Activated naive CD4-positive, alpha-beta T cell treated with anti-CD3 and anti-CD28 coated beads, Interleukin-2, amount 50 U/mL, for 72 hours (primary cell): Measurements from ENCODE around the gene LDHD. TPM values are rescaled to one million over a fixed set of nuclear protein-coding genes. Genes with fewer than 3 reads are reported as not detected.

Experiments
- ATAC-seq, 2 donors: fragments of 150-1000 bp; cut with Tn5 transposase; 2 replicates each; pipeline ENCODE4 v1.10.0; 2021; ENCODE audit warnings: mild to moderate bottlenecking in 2 of 2, moderate library complexity in 2 of 2
- DNase-seq, 2 donors: peaks; one replicate each; pipeline ENCODE4 v3.0.0; 2021 to 2022; ENCODE audit warnings: low spot score in 2 of 2
- H3K27ac Mint-ChIP-seq, 2 donors: one replicate each; pipeline ENCODE4 v1.8.0; 2022; ENCODE audit warnings: mild to moderate bottlenecking in 2 of 2, mixed read lengths in 2 of 2
- H3K36me3 Mint-ChIP-seq, 2 donors: one replicate each; pipeline ENCODE4 v1.8.0; 2022; ENCODE audit warnings: mixed read lengths in 2 of 2
- H3K9me3 Mint-ChIP-seq, 2 donors: one replicate each; pipeline ENCODE4 v1.8.0; 2022; ENCODE audit warnings: mixed read lengths in 2 of 2
- total RNA-seq, 2 donors: library from RNA; stranded (reverse); gene quantifications; one replicate each; pipeline ENCODE4 v1.2.3, GENCODE V29; 2022

Gene LDHD
- total RNA-seq, 2 donors from 2014 or later, result 0.64 to 0.82 TPM

- H3K9me3 Mint-ChIP-seq, result peaks cover 9 to 12% of the 10 kb centered on the region in 2 donors
- peaks cover 5 to 16% of the 10 kb centered on the region in 2 donors for H3K36me3 Mint-ChIP-seq
- no peak for ATAC-seq
- H3K27ac Mint-ChIP-seq, result no peak overlapping the region
- DNase-seq, result peak in 1 of 2 donors; percentile 25
Measured at GRCh38 chr16:75121949-75122568, 5.5 kb upstream of the LDHD start.

- Mint-ChIP-seq H3K36me3 (peaks cover 5 to 14% of the 10 kb centered on the region in 2 donors), H3K27ac (no peak overlapping the region), H3K9me3 (peaks cover 9 to 12% of the 10 kb centered on the region in 2 donors)
- DNase-seq, result no peak
- ATAC-seq, result no peak
Measured at GRCh38 chr16:75120253-75120652, 3.7 kb upstream of the LDHD start.

GRCh38 chr16:75118943-75119539, 2.5 kb upstream of the LDHD start:
- H3K36me3 Mint-ChIP-seq, result peaks cover 5 to 14% of the 10 kb centered on the region in 2 donors
- DNase-seq (no peak), ATAC-seq (no peak)
- H3K27ac Mint-ChIP-seq, result no peak overlapping the region
- H3K9me3 Mint-ChIP-seq, result peaks cover 9 to 12% of the 10 kb centered on the region in 2 donors

- Mint-ChIP-seq H3K36me3 (peaks cover under 1 to 8% of the 10 kb centered on the region in 2 donors), H3K27ac (peak overlapping the region in 1 of 2 donors; percentile 64), H3K9me3 (peaks cover 3 to 6% of the 10 kb centered on the region in 2 donors)
- ATAC-seq, result no peak
- no peak for DNase-seq
Measured at GRCh38 chr16:75116911-75117245, 298 bp upstream of the LDHD start.

- no peaks in the 10 kb centered on the region for H3K9me3 Mint-ChIP-seq
- no peak overlapping the region for H3K27ac Mint-ChIP-seq
- peaks cover 0 to 1% of the 10 kb centered on the region in 2 donors for H3K36me3 Mint-ChIP-seq
- ATAC-seq, result no peak
- no peak for DNase-seq
Measured at GRCh38 chr16:75114946-75115825, 1.4 kb downstream of the LDHD start.

- DNase-seq, result no peak
- peaks cover 0 to 10% of the 10 kb centered on the region in 2 donors for H3K36me3 Mint-ChIP-seq
- no peak overlapping the region for H3K27ac Mint-ChIP-seq
- H3K9me3 Mint-ChIP-seq, result no peaks in the 10 kb centered on the region
- ATAC-seq, result no peak
Measured at GRCh38 chr16:75114179-75114945, 2.2 kb downstream of the LDHD start.

GRCh38 chr16:75113541-75114121, 2.9 kb downstream of the LDHD start:
- Mint-ChIP-seq H3K27ac (no peak overlapping the region), H3K9me3 (no peaks in the 10 kb centered on the region), H3K36me3 (peaks cover 0 to 17% of the 10 kb centered on the region in 2 donors)
- no peak for ATAC-seq
- no peak for DNase-seq

GRCh38 chr16:75112734-75113491, 3.7 kb downstream of the LDHD start:
- DNase-seq (no peak), ATAC-seq (no peak)
- Mint-ChIP-seq H3K9me3 (no peaks in the 10 kb centered on the region), H3K27ac (peak overlapping the region in 1 of 2 donors; percentile 93), H3K36me3 (peaks cover 0 to 24% of the 10 kb centered on the region in 2 donors)

GRCh38 chr16:75111961-75112733, 4.4 kb downstream of the LDHD start:
- peaks cover 0 to 29% of the 10 kb centered on the region in 2 donors for H3K36me3 Mint-ChIP-seq
- H3K9me3 Mint-ChIP-seq, result no peaks in the 10 kb centered on the region
- H3K27ac Mint-ChIP-seq, result peak overlapping the region; percentile 80 to 93
- DNase-seq (no peak), ATAC-seq (no peak)

- no peak for DNase-seq
- ATAC-seq, result peak; percentile 15 to 25
- Mint-ChIP-seq H3K27ac (peak overlapping the region; percentile 80 to 85), H3K36me3 (peaks cover 0 to 34% of the 10 kb centered on the region in 2 donors), H3K9me3 (no peaks in the 10 kb centered on the region)
Measured at GRCh38 chr16:75111514-75111940, 5.1 kb downstream of the LDHD start.

GRCh38 chr16:75110637-75111513, 5.7 kb downstream of the LDHD start:
- ATAC-seq, result peak; percentile 72 to 74
- peaks cover 0 to 41% of the 10 kb centered on the region in 2 donors for H3K36me3 Mint-ChIP-seq
- H3K27ac Mint-ChIP-seq, result peak overlapping the region; percentile 80 to 96
- peak; percentile 82 for DNase-seq
- H3K9me3 Mint-ChIP-seq, result no peaks in the 10 kb centered on the region

GRCh38 chr16:75109732-75110243, 6.8 kb downstream of the LDHD start:
- H3K9me3 Mint-ChIP-seq, result no peaks in the 10 kb centered on the region
- peak overlapping the region; percentile 80 to 81 for H3K27ac Mint-ChIP-seq
- DNase-seq, result no peak
- ATAC-seq, result no peak
- H3K36me3 Mint-ChIP-seq, result peaks cover 0 to 48% of the 10 kb centered on the region in 2 donors

GRCh38 chr16:75108792-75109731, 7.5 kb downstream of the LDHD start:
- Mint-ChIP-seq H3K9me3 (no peaks in the 10 kb centered on the region), H3K27ac (peak overlapping the region; percentile 80 to 97), H3K36me3 (peaks cover 0 to 56% of the 10 kb centered on the region in 2 donors)
- peak; percentile 75 to 82 for DNase-seq
- peak; percentile 65 to 76 for ATAC-seq
